ENCODE data around the gene IGFL2.
"Not testable (repeated sequence)": the region's sequence is repeated elsewhere in the genome, so short reads cannot be mapped to it uniquely, and the experiment has no call there.

IGFL2 gene

GRCh38 chr19:46202872-46203860 lies 55.1 kb downstream of the IGFL2 start:
- DNase-seq (ENCODE audit: low read depth) = no peak
- no peak overlapping the region for H3K4me3 ChIP-seq (ENCODE audit: low read depth, low read length)

- no peak for DNase-seq (ENCODE audit: low read depth)
- H3K4me3 ChIP-seq (ENCODE audit: low read depth, low read length) = no peak overlapping the region
Observed at GRCh38 chr19:46204008-46204407, 56.0 kb downstream of the IGFL2 start.

DNA sequence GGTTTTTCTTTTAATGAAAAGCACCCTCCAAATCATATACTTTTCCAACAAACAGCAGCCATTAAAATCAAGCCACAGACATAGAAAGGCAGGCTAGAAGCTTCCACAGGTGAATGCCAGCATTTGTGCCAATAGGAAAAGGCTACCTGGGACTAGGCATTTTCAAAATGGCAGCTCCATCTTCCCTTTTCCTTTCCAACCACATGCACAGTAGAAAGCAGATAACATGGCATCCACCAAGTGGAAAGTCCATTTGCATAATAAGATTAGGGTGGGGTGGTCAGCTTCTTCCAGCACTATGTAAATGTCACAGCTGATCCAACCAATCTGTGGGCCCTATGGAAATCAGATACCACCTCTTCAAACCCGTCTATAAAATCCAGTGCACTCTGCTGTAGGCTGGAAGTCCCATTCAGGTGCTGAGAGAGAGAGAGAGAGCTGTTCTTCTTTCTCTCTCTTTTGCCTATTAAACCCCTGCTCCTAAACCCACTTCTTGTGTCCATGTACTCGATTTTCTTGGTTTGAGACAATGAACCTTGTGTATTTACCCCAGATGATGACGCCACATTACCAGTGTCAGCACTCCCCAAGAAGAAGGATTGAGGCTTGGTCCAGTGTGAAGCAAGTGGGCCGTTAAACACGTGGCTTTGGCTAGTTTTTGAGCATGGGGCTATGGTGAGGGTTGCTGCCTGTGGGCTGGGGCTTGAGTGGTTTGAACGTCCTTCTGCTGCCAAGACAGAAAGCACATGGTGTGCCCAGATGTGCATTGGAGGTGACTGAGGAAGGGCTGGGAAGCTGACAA lies 57.3 kb downstream of the IGFL2 start:
- no peak overlapping the region for H3K4me3 ChIP-seq (ENCODE audit: low read depth, low read length)
- no peak for DNase-seq (ENCODE audit: low read depth)

GRCh38 chr19:46206176-46206575 lies 58.1 kb downstream of the IGFL2 start:
- H3K4me3 ChIP-seq (ENCODE audit: low read depth, low read length) = no peak overlapping the region
- DNase-seq (ENCODE audit: low read depth) = no peak

DNA sequence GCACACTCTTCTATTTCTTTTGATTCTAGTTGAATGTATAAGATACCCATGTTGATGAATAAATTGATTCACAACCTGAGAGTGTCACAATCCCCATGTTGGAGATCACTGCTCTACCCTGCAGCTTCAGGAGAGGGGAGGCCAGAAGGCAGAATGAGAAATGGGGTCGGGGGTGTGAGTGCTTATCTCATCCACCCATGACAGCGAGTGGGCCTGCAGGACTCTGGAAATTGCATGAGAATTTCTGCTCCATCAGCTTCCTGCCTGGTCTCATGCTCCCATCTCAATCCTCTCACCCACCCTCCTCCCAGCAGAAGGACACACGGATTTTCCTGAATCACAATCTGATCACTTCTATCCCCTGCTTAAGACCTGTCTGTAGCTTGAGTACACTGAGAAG lies 58.6 kb downstream of the IGFL2 start:
- no peak for DNase-seq (ENCODE audit: low read depth)
- no peak overlapping the region for H3K4me3 ChIP-seq (ENCODE audit: low read depth, low read length)

DNA sequence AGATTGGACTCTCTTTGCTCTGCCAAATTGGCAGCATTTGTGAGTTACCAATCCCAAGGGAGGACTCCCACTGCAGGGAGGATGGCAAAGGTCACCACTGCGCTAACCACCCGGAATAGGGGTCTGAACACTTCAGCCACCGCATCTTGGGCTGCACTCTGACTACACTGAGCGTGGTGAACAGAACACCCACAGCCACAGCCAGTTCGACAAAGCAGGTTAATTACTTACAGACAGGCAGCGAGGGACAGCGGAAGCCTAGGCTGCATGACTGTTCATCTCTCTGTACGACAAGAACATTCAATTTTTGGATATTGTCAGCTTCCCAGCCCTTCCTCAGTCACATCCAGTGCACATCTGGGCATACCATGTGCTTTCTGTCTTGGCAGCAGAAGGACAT lies 59.8 kb downstream of the IGFL2 start:
- DNase-seq (ENCODE audit: low read depth); H3K4me3 ChIP-seq (ENCODE audit: low read depth, low read length): not testable (repeated sequence)

GRCh38 chr19:46209051-46209450 lies 61.0 kb downstream of the IGFL2 start:
- no peak for DNase-seq (ENCODE audit: low read depth)
- no peak overlapping the region for H3K4me3 ChIP-seq (ENCODE audit: low read depth, low read length)

- DNase-seq (ENCODE audit: low read depth) = no peak
- H3K4me3 ChIP-seq (ENCODE audit: low read depth, low read length) = no peak overlapping the region
Observed at GRCh38 chr19:46209472-46209871, 61.4 kb downstream of the IGFL2 start.

- no peak for DNase-seq (ENCODE audit: low read depth)
- H3K4me3 ChIP-seq (ENCODE audit: low read depth, low read length) = no peak overlapping the region
Observed at GRCh38 chr19:46210669-46211068, 62.6 kb downstream of the IGFL2 start.

Data from skeletal muscle cell (primary cell).